NT2/D1 (cell line): ENCODE measurements around the gene ZNF322.

Experiments used
- SUZ12 ChIP-seq: IDR thresholded peaks from 2 replicates; pipeline ENCODE4 v1.6.1; 2011; ENCODE audit not compliant: insufficient read length, insufficient read depth; ENCODE audit errors: extremely low read depth
- YY1 ChIP-seq: IDR thresholded peaks from 2 replicates; pipeline ENCODE4 v1.6.1; 2011; ENCODE audit not compliant: insufficient read length, insufficient read depth
- ZNF274 ChIP-seq: IDR thresholded peaks from 2 replicates; pipeline ENCODE4 v1.6.1; 2011; ENCODE audit warnings: mild to moderate bottlenecking, low read depth, low read length

GRCh38 chr6:26613201-26613600 is 46.3 kb downstream of the ZNF322 start:
- TF ChIP-seq SUZ12 (no peak), ZNF274 (no peak), YY1 (no peak)
